WTC11 (cell line): Measurements from ENCODE around the gene VWA5A. TPM values are rescaled to one million over a fixed set of nuclear protein-coding genes. Genes with fewer than 3 reads are reported as not detected.

Experiments used
- ATAC-seq: fragments of 200-7000 bp; cut with Tn5 transposase; 2 replicates; pipeline ENCODE4 v1.10.0; 2021; ENCODE audit warnings: mild to moderate bottlenecking, moderate library complexity
- CTCF ChIA-PET: fragments of 300-600 bp; sonication (Branson Sonifier 250); formaldehyde crosslinking; loops from one replicate; lab custom pipeline; 2021; ENCODE audit warnings: antibody characterized with exemption; lab: Charles Lee
- POLR2A ChIA-PET: fragments of 350-600 bp; sonication (Branson Sonifier 250); formaldehyde crosslinking; loops from one replicate; lab custom pipeline; 2021; ENCODE audit warnings: antibody characterized with exemption; lab: Charles Lee
- DNase-seq: peaks from one replicate; pipeline ENCODE4 v3.0.0; 2021; ENCODE audit warnings: low spot score
- H3K27ac Mint-ChIP-seq: 2 replicates; pipeline ENCODE4 v1.8.0; 2021; ENCODE audit warnings: mixed read lengths
- H3K27me3 Mint-ChIP-seq: 2 replicates; pipeline ENCODE4 v1.8.0; 2021; ENCODE audit warnings: low read depth, mild to moderate bottlenecking, moderate library complexity, mixed read lengths
- H3K36me3 Mint-ChIP-seq: 2 replicates; pipeline ENCODE4 v1.8.0; 2021; ENCODE audit warnings: mixed read lengths
- H3K4me1 Mint-ChIP-seq: 2 replicates; pipeline ENCODE4 v1.8.0; 2022; ENCODE audit warnings: mixed read lengths
- H3K4me3 Mint-ChIP-seq: 2 replicates; pipeline ENCODE4 v1.8.0; 2021; ENCODE audit warnings: mild to moderate bottlenecking, moderate library complexity, mixed read lengths
- H3K9me3 Mint-ChIP-seq: 2 replicates; pipeline ENCODE4 v1.8.0; 2021; ENCODE audit warnings: mixed read lengths
- CBFB ChIP-seq: sonication (generic); formaldehyde crosslinking; IDR thresholded peaks from 2 replicates; pipeline ENCODE4 v1.8.1; 2022; ENCODE audit warnings: mild to moderate bottlenecking, low read depth, missing genetic modification reagents
- EMX1 ChIP-seq: fragments of 250-450 bp; sonication (Bioruptor Pico); IDR thresholded peaks from 2 replicates; pipeline ENCODE4 v1.8.0; 2021; ENCODE audit warnings: mild to moderate bottlenecking
- ESRRA ChIP-seq: sonication (generic); formaldehyde crosslinking; IDR thresholded peaks from 2 replicates; pipeline ENCODE4 v1.8.1; 2022; ENCODE audit warnings: mild to moderate bottlenecking, missing genetic modification reagents, borderline replicate concordance
- FOXJ3 ChIP-seq: sonication (generic); formaldehyde crosslinking; IDR thresholded peaks from 2 replicates; pipeline ENCODE4 v1.9.0; 2021; ENCODE audit warnings: missing genetic modification reagents, mild to moderate bottlenecking, borderline replicate concordance
- FOXP1 ChIP-seq: sonication (generic); formaldehyde crosslinking; IDR thresholded peaks from 2 replicates; pipeline ENCODE4 v1.8.0; 2022; ENCODE audit warnings: missing genetic modification reagents, mild to moderate bottlenecking, moderate library complexity, borderline replicate concordance
- GTF2I ChIP-seq: fragments of 250-450 bp; sonication (Bioruptor Pico); conservative IDR thresholded peaks from 2 replicates; pipeline ENCODE4 v1.4.0; 2021; ENCODE audit warnings: mild to moderate bottlenecking
- JUN ChIP-seq: sonication (generic); formaldehyde crosslinking; IDR thresholded peaks from 2 replicates; pipeline ENCODE4 v1.8.0; 2023; ENCODE audit warnings: mild to moderate bottlenecking, missing genetic modification reagents
- KAT7 ChIP-seq: sonication (generic); formaldehyde crosslinking; IDR thresholded peaks from 2 replicates; pipeline ENCODE4 v1.8.1; 2023; ENCODE audit warnings: missing genetic modification reagents, mild to moderate bottlenecking, borderline replicate concordance
- MXD4 ChIP-seq: fragments of 250-450 bp; sonication (Bioruptor Pico); IDR thresholded peaks from 2 replicates; pipeline ENCODE4 v1.8.0; 2021; ENCODE audit warnings: mild to moderate bottlenecking, moderate library complexity, borderline replicate concordance
- MYBL2 ChIP-seq: sonication (generic); formaldehyde crosslinking; IDR thresholded peaks from 2 replicates; pipeline ENCODE4 v1.8.1; 2023; ENCODE audit warnings: mild to moderate bottlenecking, moderate library complexity, missing genetic modification reagents
- NFATC4 ChIP-seq: fragments of 250-450 bp; sonication (Bioruptor Pico); IDR thresholded peaks from 2 replicates; pipeline ENCODE4 v1.9.0; 2021; ENCODE audit warnings: mild to moderate bottlenecking
- NFE2L1 ChIP-seq: sonication (generic); formaldehyde crosslinking; IDR thresholded peaks from 2 replicates; pipeline ENCODE4 v1.8.1; 2023; ENCODE audit warnings: missing genetic modification reagents
- NR1H2 ChIP-seq: sonication (generic); formaldehyde crosslinking; IDR thresholded peaks from 2 replicates; pipeline ENCODE4 v1.9.0; 2021; ENCODE audit warnings: mild to moderate bottlenecking, moderate library complexity, missing genetic modification reagents
- NR2C2 ChIP-seq: sonication (generic); formaldehyde crosslinking; IDR thresholded peaks from 2 replicates; pipeline ENCODE4 v1.8.0; 2022; ENCODE audit warnings: mild to moderate bottlenecking, missing genetic modification reagents
- NR3C1 ChIP-seq: sonication (generic); formaldehyde crosslinking; conservative IDR thresholded peaks from 2 replicates; pipeline ENCODE4 v1.8.1; 2023; ENCODE audit warnings: low read depth, mild to moderate bottlenecking, missing genetic modification reagents
- RELA ChIP-seq: sonication (generic); formaldehyde crosslinking; IDR thresholded peaks from 2 replicates; pipeline ENCODE4 v1.8.1; 2022; ENCODE audit warnings: missing genetic modification reagents, mild to moderate bottlenecking, borderline replicate concordance
- SOX15 ChIP-seq: fragments of 250-450 bp; sonication (Bioruptor Pico); IDR thresholded peaks from 2 replicates; pipeline ENCODE4 v1.9.0; 2021; ENCODE audit warnings: mild to moderate bottlenecking
- SP1 ChIP-seq: sonication (generic); formaldehyde crosslinking; conservative IDR thresholded peaks from 2 replicates; pipeline ENCODE4 v1.8.1; 2022; ENCODE audit warnings: missing genetic modification reagents
- TEAD1 ChIP-seq: sonication (generic); formaldehyde crosslinking; IDR thresholded peaks from 2 replicates; pipeline ENCODE4 v1.8.0; 2022; ENCODE audit warnings: mild to moderate bottlenecking, missing genetic modification reagents
- ZBTB21 ChIP-seq: sonication (generic); formaldehyde crosslinking; IDR thresholded peaks from 2 replicates; pipeline ENCODE4 v1.8.1; 2023; ENCODE audit warnings: mild to moderate bottlenecking, missing genetic modification reagents, borderline replicate concordance
- total RNA-seq: library from RNA; stranded (reverse); gene quantifications from 3 replicates; pipeline ENCODE4 v1.2.3, GENCODE V29; 2021
- TF ChIP-seq, protein P1 (sequence below): sonication (generic); formaldehyde crosslinking; IDR thresholded peaks from 2 replicates; pipeline ENCODE4 v1.8.1; 2022; ENCODE audit warnings: low read depth, missing genetic modification reagents, borderline replicate concordance
- TF ChIP-seq, protein P2 (sequence below): sonication (generic); formaldehyde crosslinking; IDR thresholded peaks from 2 replicates; pipeline ENCODE4 v1.8.0; 2022; ENCODE audit warnings: mild to moderate bottlenecking, missing genetic modification reagents
- TF ChIP-seq, protein P3 (sequence below): sonication (generic); formaldehyde crosslinking; conservative IDR thresholded peaks from 2 replicates; pipeline ENCODE4 v1.8.1; 2023; ENCODE audit warnings: mild to moderate bottlenecking, low read depth, missing genetic modification reagents, moderate library complexity
- TF ChIP-seq, protein P4 (sequence below): sonication (generic); formaldehyde crosslinking; IDR thresholded peaks from 2 replicates; pipeline ENCODE4 v1.8.1; 2023; ENCODE audit warnings: mild to moderate bottlenecking, missing genetic modification reagents
- TF ChIP-seq, protein P5 (sequence below): sonication (generic); formaldehyde crosslinking; IDR thresholded peaks from 2 replicates; pipeline ENCODE4 v1.8.1; 2023; ENCODE audit warnings: mild to moderate bottlenecking, missing genetic modification reagents
- TF ChIP-seq, protein P6 (sequence below): sonication (generic); formaldehyde crosslinking; IDR thresholded peaks from 2 replicates; pipeline ENCODE4 v1.8.0; 2022; ENCODE audit warnings: mild to moderate bottlenecking, missing genetic modification reagents

The VWA5A gene
- total RNA-seq, 1 experiment from 2014 or later, result 19.5 TPM

DNA sequence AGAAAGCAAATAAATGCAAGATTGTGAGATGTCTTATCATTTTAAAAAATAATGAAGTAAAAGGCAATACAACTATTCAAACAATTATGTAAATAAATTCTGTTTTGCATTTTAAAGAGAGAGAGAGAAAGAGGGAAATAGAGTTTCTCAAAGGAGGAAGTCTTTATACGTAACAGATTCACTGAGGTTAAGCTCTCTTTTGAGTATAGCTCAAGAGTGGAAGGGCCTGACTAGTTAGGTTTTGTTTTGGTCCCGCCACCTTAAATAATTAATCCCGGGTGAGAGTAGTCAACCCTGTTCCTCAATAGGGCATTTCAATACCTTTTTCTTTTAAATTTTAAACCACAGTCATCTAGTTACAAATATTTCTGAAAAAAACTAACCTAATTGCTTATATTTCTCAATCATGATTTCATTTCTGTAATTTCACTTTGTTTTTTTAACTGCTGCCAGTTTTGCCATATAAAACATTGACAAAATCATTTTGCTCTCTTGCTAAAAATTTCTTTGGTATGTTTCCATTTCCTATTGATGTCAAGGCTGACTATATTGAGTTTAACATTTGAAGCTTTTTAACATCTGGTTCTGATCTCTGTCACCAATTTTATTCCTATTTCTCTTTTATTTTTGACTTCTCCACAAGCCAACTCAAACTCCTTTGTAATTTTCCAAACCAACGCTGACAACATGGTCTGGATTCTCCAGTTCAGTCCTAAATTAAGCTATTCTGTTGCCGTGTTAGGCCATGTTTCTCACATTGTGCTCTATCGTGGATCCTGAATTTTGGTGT, 78.2 kb downstream of the VWA5A start (continued):
- TF ChIP-seq FOXP1 (CRISPR knock-in tag), result no peak
- TF ChIP-seq, protein P1, sequence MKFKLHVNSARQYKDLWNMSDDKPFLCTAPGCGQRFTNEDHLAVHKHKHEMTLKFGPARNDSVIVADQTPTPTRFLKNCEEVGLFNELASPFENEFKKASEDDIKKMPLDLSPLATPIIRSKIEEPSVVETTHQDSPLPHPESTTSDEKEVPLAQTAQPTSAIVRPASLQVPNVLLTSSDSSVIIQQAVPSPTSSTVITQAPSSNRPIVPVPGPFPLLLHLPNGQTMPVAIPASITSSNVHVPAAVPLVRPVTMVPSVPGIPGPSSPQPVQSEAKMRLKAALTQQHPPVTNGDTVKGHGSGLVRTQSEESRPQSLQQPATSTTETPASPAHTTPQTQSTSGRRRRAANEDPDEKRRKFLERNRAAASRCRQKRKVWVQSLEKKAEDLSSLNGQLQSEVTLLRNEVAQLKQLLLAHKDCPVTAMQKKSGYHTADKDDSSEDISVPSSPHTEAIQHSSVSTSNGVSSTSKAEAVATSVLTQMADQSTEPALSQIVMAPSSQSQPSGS, result no peak
- TF ChIP-seq GTF2I, result no peak
- TF ChIP-seq, protein P2, sequence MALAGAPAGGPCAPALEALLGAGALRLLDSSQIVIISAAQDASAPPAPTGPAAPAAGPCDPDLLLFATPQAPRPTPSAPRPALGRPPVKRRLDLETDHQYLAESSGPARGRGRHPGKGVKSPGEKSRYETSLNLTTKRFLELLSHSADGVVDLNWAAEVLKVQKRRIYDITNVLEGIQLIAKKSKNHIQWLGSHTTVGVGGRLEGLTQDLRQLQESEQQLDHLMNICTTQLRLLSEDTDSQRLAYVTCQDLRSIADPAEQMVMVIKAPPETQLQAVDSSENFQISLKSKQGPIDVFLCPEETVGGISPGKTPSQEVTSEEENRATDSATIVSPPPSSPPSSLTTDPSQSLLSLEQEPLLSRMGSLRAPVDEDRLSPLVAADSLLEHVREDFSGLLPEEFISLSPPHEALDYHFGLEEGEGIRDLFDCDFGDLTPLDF (CRISPR knock-in tag), result no peak
- TF ChIP-seq, protein P3, sequence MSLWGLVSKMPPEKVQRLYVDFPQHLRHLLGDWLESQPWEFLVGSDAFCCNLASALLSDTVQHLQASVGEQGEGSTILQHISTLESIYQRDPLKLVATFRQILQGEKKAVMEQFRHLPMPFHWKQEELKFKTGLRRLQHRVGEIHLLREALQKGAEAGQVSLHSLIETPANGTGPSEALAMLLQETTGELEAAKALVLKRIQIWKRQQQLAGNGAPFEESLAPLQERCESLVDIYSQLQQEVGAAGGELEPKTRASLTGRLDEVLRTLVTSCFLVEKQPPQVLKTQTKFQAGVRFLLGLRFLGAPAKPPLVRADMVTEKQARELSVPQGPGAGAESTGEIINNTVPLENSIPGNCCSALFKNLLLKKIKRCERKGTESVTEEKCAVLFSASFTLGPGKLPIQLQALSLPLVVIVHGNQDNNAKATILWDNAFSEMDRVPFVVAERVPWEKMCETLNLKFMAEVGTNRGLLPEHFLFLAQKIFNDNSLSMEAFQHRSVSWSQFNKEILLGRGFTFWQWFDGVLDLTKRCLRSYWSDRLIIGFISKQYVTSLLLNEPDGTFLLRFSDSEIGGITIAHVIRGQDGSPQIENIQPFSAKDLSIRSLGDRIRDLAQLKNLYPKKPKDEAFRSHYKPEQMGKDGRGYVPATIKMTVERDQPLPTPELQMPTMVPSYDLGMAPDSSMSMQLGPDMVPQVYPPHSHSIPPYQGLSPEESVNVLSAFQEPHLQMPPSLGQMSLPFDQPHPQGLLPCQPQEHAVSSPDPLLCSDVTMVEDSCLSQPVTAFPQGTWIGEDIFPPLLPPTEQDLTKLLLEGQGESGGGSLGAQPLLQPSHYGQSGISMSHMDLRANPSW, result no peak
- TF ChIP-seq KAT7 (CRISPR knock-in tag), result no peak
- no peak for TF ChIP-seq SOX15 (CRISPR knock-in tag)
- no peak for TF ChIP-seq NR3C1
- TF ChIP-seq, all 79 proteins: peak for 0

DNA sequence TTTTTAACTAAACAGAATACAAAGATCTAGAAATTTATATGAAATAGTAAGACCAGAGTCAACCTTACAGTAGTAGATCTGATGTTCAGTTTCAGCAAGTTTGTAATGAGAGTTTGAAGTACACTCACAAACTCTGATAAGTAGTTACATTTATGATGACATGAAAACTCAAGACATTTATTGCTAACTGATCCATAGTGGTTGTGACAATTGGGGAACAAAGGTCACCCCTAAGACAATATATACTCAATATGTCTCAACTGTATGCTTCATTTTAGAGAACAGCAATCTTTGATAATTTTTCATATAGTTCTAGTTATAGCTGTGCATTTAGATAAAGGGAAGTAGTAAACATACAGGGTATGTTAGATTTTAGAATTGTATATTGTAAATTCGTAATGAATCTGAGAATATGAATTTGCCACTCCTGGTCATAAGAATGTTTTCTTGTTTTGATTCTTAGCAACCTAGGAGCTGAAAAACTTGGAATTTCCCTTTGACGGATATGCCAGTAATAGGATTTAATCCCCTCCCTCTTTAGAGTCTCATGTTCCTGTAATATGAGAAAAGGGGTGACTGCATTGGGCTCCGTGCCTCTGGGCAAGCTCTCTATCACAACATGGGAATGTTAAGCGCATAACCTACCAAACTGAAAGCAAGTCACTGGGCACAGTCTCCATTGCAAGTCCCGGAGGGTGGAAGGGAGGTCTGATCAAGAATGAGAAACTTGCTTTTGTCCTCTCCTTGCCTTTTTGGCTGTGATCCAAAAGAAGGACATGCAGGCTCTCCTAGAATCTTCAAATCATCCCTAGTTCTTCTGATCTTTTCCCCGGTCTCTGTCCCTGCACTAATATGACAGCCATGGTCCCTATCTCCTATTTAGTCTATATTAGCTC, 79.3 kb downstream of the VWA5A start:
- Mint-ChIP-seq H3K27me3 (peaks cover 29% of the 10 kb centered on the region), H3K4me3 (no peak overlapping the region), H3K36me3 (no peaks in the 10 kb centered on the region; the same call in 1 of the 2 replicates), H3K9me3 (peaks cover 3% of the 10 kb centered on the region), H3K4me1 (peaks cover 31% of the 10 kb centered on the region), H3K27ac (no peak overlapping the region)
- ChIA-PET CTCF (interaction anchor here (0.6 to 3.9 kb wide), 23 partner anchors 9 to 487 kb away, joined by 3 to 29 read pairs (median 3); partner anchors contain the start of genes TBRG1 and VWA5A), POLR2A (no interaction called here)
- no peak for DNase-seq
- peak; percentile 35 for ATAC-seq
- no peak for TF ChIP-seq NR1H2 (CRISPR knock-in tag)
- TF ChIP-seq ESRRA (CRISPR knock-in tag), result no peak
- TF ChIP-seq JUN (CRISPR knock-in tag), result no peak
- TF ChIP-seq NFATC4 (CRISPR knock-in tag), result no peak
- no peak for TF ChIP-seq NFE2L1 (CRISPR knock-in tag)
- no peak for TF ChIP-seq TEAD1 (CRISPR knock-in tag)
- TF ChIP-seq MYBL2 (CRISPR knock-in tag), result no peak
- TF ChIP-seq CBFB (CRISPR knock-in tag), result no peak
- no peak for TF ChIP-seq NR3C1
- no peak for TF ChIP-seq EMX1
- TF ChIP-seq, protein P4, sequence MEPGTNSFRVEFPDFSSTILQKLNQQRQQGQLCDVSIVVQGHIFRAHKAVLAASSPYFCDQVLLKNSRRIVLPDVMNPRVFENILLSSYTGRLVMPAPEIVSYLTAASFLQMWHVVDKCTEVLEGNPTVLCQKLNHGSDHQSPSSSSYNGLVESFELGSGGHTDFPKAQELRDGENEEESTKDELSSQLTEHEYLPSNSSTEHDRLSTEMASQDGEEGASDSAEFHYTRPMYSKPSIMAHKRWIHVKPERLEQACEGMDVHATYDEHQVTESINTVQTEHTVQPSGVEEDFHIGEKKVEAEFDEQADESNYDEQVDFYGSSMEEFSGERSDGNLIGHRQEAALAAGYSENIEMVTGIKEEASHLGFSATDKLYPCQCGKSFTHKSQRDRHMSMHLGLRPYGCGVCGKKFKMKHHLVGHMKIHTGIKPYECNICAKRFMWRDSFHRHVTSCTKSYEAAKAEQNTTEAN, result no peak
- TF ChIP-seq RELA (CRISPR knock-in tag), result no peak
- no peak for TF ChIP-seq MXD4 (CRISPR knock-in tag)
- no peak for TF ChIP-seq NR2C2 (CRISPR knock-in tag)
- no peak for TF ChIP-seq ZBTB21 (CRISPR knock-in tag)
- TF ChIP-seq SOX15 (CRISPR knock-in tag), result no peak
- TF ChIP-seq SP1 (CRISPR knock-in tag), result no peak
- TF ChIP-seq, protein P5, sequence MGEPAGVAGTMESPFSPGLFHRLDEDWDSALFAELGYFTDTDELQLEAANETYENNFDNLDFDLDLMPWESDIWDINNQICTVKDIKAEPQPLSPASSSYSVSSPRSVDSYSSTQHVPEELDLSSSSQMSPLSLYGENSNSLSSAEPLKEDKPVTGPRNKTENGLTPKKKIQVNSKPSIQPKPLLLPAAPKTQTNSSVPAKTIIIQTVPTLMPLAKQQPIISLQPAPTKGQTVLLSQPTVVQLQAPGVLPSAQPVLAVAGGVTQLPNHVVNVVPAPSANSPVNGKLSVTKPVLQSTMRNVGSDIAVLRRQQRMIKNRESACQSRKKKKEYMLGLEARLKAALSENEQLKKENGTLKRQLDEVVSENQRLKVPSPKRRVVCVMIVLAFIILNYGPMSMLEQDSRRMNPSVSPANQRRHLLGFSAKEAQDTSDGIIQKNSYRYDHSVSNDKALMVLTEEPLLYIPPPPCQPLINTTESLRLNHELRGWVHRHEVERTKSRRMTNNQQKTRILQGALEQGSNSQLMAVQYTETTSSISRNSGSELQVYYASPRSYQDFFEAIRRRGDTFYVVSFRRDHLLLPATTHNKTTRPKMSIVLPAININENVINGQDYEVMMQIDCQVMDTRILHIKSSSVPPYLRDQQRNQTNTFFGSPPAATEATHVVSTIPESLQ (CRISPR knock-in tag), result no peak
- TF ChIP-seq, protein P6, sequence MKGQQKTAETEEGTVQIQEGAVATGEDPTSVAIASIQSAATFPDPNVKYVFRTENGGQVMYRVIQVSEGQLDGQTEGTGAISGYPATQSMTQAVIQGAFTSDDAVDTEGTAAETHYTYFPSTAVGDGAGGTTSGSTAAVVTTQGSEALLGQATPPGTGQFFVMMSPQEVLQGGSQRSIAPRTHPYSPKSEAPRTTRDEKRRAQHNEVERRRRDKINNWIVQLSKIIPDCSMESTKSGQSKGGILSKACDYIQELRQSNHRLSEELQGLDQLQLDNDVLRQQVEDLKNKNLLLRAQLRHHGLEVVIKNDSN, result no peak
- no peak for TF ChIP-seq FOXJ3 (CRISPR knock-in tag)
